Stomach (tissue), 4 donors: ENCODE data around the gene ACTL8.

Experiments used
- POLR2A ChIP-seq, 4 donors: fragments of 450-650 bp; IDR thresholded peaks; one replicate each; pipeline ENCODE4 v1.6.1; 2016; ENCODE audit warnings: antibody characterized with exemption in 4 of 4, control low read depth in 2 of 4, mild to moderate bottlenecking in 1 of 4, moderate library complexity in 1 of 4
- TF ChIP-seq, protein P1 (sequence below), 7 experiments: fragments of 450-650 bp in 4 of 7; fragments of 200-600 bp in 3 of 7; sonication (generic) in 3 of 7; IDR thresholded peaks; one replicate each; pipeline ENCODE4 v1.5.1; 2016 to 2019; ENCODE audit warnings: antibody characterized with exemption in 7 of 7, control low read depth in 2 of 7, mild to moderate bottlenecking in 1 of 7

DNA sequence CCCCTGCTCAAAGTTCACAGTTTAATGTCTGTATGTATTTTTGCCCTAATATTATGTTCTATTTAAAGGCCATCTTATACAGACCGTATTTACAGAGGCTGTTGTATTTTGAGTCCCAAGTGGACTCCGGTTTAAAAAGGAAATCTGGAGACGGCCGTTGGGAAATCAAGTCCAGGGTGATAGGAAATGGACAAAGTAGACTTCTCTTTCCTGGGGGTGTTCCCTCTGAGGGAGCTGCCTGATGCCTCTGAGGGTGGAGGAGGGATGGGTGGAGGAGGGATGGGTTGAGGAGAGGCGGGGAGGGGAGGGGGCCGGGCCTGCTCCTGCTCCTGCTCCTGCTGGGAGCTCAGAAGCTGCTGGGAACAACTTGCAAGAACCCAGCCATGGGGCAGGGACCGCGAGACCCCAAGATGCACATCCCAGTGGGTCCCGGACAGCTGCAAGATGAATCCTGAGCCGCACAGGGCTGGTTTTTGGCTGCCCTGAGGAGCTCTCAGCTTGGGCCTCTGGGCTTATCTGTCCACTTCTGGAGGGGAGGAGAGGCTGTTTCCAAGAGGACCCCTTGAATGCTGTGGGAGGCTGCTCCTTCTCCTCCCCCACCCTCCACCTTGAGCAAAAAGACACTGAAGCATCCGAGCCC is 12.0 kb upstream of the ACTL8 start:
- no peak for TF ChIP-seq POLR2A (IDR thresholded peaks at IDR 0.05)
- TF ChIP-seq, protein P1, sequence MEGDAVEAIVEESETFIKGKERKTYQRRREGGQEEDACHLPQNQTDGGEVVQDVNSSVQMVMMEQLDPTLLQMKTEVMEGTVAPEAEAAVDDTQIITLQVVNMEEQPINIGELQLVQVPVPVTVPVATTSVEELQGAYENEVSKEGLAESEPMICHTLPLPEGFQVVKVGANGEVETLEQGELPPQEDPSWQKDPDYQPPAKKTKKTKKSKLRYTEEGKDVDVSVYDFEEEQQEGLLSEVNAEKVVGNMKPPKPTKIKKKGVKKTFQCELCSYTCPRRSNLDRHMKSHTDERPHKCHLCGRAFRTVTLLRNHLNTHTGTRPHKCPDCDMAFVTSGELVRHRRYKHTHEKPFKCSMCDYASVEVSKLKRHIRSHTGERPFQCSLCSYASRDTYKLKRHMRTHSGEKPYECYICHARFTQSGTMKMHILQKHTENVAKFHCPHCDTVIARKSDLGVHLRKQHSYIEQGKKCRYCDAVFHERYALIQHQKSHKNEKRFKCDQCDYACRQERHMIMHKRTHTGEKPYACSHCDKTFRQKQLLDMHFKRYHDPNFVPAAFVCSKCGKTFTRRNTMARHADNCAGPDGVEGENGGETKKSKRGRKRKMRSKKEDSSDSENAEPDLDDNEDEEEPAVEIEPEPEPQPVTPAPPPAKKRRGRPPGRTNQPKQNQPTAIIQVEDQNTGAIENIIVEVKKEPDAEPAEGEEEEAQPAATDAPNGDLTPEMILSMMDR (IDR thresholded peaks at IDR 0.05), result no peak
